Central memory CD8-positive, alpha-beta T cell (primary cell): Measurements from ENCODE around the gene IL4I1.

Experiments
- ATAC-seq: fragments of 150-1000 bp; cut with Tn5 transposase; replicated peaks from 2 replicates; pipeline ENCODE4 v1.10.0; 2022; ENCODE audit warnings: mild to moderate bottlenecking, moderate FRiP score, moderate number of reproducible peaks; ENCODE audit not compliant: poor library complexity, severe bottlenecking; ENCODE audit errors: extremely low read depth
- DNase-seq, 2 donors: peaks; one replicate each; pipeline ENCODE4 v3.0.0; 2021; ENCODE audit warnings: low spot score in 2 of 2
- H3K27ac Mint-ChIP-seq: one replicate; pipeline ENCODE4 v1.8.0; 2022; ENCODE audit warnings: low read depth, mild to moderate bottlenecking, moderate library complexity, mixed read lengths
- H3K27me3 Mint-ChIP-seq: one replicate; pipeline ENCODE4 v1.8.0; 2022; ENCODE audit warnings: mixed read lengths
- H3K36me3 Mint-ChIP-seq: one replicate; pipeline ENCODE4 v1.8.0; 2022; ENCODE audit warnings: mild to moderate bottlenecking, moderate library complexity, mixed read lengths; ENCODE audit not compliant: insufficient read depth
- H3K4me1 Mint-ChIP-seq: one replicate; pipeline ENCODE4 v1.8.0; 2022; ENCODE audit warnings: mixed read lengths
- H3K4me3 Mint-ChIP-seq: one replicate; pipeline ENCODE4 v1.8.0; 2022; ENCODE audit warnings: mild to moderate bottlenecking, moderate library complexity, mixed read lengths
- H3K9me3 Mint-ChIP-seq: one replicate; pipeline ENCODE4 v1.8.0; 2022; ENCODE audit warnings: mixed read lengths

IL4I1 gene

DNA sequence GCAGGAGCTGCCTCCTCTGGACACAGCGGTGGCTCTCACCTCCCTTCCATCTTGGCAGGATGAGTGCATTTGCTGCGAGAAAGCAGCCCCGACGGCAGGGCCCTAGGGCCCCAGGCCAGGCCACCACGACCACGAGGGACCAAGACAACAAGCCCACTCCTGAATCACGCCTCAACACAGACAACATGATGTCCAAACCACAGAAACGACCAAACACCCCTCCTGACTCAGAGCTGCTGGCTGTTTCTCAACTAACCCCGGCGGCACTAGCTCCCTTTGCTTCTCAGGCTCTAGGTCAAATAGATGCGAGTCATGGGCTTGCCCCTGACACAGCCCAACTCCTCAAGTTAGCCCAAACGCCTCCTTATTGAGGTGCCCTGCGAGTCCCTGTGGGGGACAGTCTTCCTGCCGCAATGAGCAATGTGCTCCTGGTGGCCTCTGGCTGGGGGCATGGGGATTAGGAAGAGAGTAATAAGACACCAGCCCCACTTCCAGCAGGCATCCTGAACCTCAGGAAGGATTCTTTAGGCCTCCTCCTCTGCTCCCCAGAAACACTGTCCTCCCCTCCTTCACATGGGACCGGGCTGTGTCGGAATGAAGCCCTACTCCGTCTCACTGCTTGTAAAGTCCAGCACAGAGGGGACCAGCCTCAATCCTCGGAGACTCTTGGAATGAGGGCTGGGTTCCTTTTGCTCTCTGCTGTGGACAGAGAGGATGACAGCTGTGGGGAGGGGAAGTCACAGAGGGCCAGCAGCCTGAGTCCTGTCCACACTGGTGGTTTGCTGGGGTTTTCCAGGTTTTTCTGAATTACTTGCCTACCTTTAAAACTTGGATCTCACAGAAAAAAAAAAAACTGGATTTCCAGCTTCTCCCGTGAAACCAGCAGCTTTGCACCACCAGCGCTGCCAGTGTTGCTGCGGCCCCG is 25.4 kb upstream of the IL4I1 start:
- H3K4me1 Mint-ChIP-seq: peaks cover 38% of the 10 kb centered on the region
- no peak for ATAC-seq

GRCh38 chr19:49920624-49921363 is 24.1 kb upstream of the IL4I1 start:
- Mint-ChIP-seq H3K4me3 (no peak overlapping the region), H3K9me3 (no peaks in the 10 kb centered on the region), H3K27ac (peak overlapping the region; percentile 81), H3K36me3 (peaks cover 33% of the 10 kb centered on the region), H3K27me3 (no peaks in the 10 kb centered on the region), H3K4me1 (peaks cover 46% of the 10 kb centered on the region)
- DNase-seq (no peak), ATAC-seq (no peak)

More for the DNA sequence above, 25.4 kb upstream of the IL4I1 start:
- Mint-ChIP-seq H3K4me3 (no peak overlapping the region), H3K27ac (peak overlapping the region; percentile 69), H3K36me3 (peaks cover 38% of the 10 kb centered on the region), H3K9me3 (no peaks in the 10 kb centered on the region), H3K27me3 (no peaks in the 10 kb centered on the region)
- no peak for DNase-seq

GRCh38 chr19:49918089-49918488 is 21.4 kb upstream of the IL4I1 start:
- no peaks in the 10 kb centered on the region for H3K27me3 Mint-ChIP-seq
- H3K4me1 Mint-ChIP-seq: peaks cover 55% of the 10 kb centered on the region
- no peak overlapping the region for H3K4me3 Mint-ChIP-seq
- DNase-seq (no peak), ATAC-seq (no peak)
- H3K9me3 Mint-ChIP-seq: no peaks in the 10 kb centered on the region
- H3K27ac Mint-ChIP-seq: no peak overlapping the region
- H3K36me3 Mint-ChIP-seq: peaks cover 24% of the 10 kb centered on the region

- Mint-ChIP-seq H3K9me3 (no peaks in the 10 kb centered on the region), H3K4me1 (peaks cover 53% of the 10 kb centered on the region), H3K27ac (peak overlapping the region; percentile 81), H3K4me3 (no peak overlapping the region), H3K27me3 (no peaks in the 10 kb centered on the region), H3K36me3 (peaks cover 23% of the 10 kb centered on the region)
- DNase-seq: no peak
- no peak for ATAC-seq
Measured at GRCh38 chr19:49916839-49917733, 20.4 kb upstream of the IL4I1 start.

DNA sequence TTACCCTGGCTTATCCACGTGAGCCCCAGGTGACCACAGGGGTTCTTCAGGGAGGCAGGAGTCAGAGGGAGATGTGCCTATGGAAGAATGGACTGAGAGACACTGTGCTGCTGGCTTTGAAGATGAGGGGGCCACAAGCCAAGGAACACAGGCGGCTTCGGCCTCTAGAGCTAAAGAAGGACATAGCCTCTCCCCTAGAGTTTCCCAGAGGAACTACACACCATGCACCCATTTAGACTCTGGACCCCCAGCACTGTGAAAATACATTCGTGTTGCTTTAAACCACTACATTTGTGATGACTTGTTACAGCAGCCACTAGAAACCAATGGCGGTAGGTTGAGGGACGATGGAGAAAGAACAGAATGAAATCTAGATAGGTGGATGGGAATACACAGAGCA is 18.6 kb upstream of the IL4I1 start:
- Mint-ChIP-seq H3K27ac (peak overlapping the region; percentile 21), H3K36me3 (peaks cover 19% of the 10 kb centered on the region), H3K4me3 (no peak overlapping the region), H3K4me1 (peaks cover 47% of the 10 kb centered on the region), H3K9me3 (no peaks in the 10 kb centered on the region), H3K27me3 (no peaks in the 10 kb centered on the region)
- DNase-seq (no peak), ATAC-seq (no peak)

DNA sequence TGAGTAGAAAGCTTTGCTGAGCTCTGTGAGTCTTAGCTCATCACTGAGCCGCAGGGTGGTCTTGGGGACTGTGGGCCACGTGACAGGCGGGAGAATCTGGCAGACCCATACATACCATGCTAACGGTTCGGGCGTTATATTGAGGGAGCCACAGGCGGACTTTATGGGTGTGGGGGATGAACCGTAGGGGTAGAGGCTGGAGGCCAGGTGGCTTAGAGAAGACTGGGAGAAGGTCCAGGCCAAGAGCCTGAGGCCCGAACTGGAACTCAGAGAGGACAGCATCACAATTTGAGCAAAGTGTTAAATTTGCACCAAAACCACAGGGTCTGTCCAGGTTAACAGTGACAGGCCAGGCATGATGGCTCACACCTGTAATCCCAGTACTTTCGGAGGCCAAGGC is 17.0 kb upstream of the IL4I1 start:
- Mint-ChIP-seq H3K9me3 (no peaks in the 10 kb centered on the region), H3K4me1 (peaks cover 38% of the 10 kb centered on the region), H3K4me3 (no peak overlapping the region), H3K36me3 (peaks cover 21% of the 10 kb centered on the region), H3K27me3 (no peaks in the 10 kb centered on the region), H3K27ac (no peak overlapping the region)
- DNase-seq: no peak
- no peak for ATAC-seq

DNA sequence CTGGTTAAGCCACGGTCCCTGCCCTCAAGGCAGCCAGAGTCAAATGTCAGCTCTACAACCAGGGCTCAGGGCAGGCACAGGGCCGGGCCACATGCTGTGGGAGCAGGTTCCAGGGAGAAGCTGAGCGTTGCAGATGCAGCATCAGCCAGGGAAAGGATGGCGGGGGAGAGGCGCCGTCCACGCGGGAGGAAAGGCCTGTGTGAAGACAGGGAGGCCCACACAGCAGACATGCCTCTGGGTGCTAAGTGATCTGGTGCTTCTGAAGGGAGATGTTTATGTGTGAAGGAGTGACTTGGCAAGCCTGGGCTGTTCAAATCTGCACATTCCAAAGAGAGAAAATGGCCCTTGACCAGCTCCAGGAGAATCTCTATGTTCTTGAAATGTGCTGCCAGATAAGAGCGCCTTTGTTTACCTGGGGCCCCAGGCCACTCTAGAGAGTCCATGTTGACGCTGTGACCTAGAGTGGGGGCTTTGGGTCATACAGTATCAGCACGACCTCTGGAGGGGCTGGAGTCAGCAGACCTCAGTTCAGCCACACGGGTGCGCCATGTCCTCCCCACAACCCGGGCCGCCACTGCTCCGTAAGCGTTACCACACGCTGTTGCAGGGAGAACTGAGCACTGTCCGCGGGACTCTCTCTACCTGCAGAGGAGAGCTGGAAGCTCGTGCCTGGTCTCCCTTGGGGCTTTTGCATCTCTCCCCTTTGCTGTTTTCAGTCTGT is 16.4 kb upstream of the IL4I1 start:
- Mint-ChIP-seq H3K27me3 (no peaks in the 10 kb centered on the region), H3K27ac (no peak overlapping the region), H3K36me3 (peaks cover 22% of the 10 kb centered on the region), H3K9me3 (no peaks in the 10 kb centered on the region), H3K4me3 (no peak overlapping the region), H3K4me1 (peaks cover 38% of the 10 kb centered on the region)
- DNase-seq: no peak
- ATAC-seq: no peak

DNA sequence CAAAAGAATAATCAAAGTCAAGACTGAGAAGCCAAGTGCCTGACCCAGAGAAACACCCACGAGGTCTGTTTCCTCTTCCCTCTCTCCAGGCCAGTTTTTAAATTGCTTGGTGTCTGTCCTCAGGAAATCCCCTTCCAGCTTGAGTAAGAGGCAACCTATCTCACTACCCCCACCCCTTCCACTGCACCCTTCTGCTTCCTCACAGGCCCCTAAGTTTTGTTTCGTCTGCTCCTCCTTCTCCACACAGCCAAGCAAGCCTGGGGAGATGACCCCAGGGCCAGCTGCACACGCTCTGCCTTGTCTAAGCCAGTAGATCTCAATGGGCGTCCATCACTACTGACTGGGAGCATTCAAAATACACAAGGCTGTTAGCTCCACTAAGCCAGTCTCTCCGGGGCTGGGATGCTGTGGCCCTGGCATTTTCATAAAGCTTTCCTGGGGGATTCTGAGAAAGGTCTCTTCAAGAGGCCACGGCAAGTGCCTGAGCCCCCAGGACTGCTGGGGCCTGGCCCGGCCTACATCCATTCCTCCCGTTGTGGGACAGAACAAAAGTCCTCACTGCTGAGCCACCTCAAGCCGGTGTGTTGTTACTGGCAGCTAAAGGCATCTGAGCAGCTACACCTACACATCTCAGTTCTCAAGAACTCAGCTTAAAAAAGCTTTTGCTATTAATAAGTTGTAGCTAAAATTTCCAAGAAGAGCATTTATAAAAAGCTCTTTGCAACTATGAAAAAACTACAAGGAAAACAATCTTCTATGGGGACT is 14.9 kb upstream of the IL4I1 start:
- Mint-ChIP-seq H3K36me3 (peaks cover 17% of the 10 kb centered on the region), H3K4me1 (peaks cover 29% of the 10 kb centered on the region), H3K4me3 (no peak overlapping the region), H3K27me3 (no peaks in the 10 kb centered on the region), H3K27ac (peak overlapping the region; percentile 79), H3K9me3 (no peaks in the 10 kb centered on the region)
- ATAC-seq (no peak), DNase-seq (no peak)

DNA sequence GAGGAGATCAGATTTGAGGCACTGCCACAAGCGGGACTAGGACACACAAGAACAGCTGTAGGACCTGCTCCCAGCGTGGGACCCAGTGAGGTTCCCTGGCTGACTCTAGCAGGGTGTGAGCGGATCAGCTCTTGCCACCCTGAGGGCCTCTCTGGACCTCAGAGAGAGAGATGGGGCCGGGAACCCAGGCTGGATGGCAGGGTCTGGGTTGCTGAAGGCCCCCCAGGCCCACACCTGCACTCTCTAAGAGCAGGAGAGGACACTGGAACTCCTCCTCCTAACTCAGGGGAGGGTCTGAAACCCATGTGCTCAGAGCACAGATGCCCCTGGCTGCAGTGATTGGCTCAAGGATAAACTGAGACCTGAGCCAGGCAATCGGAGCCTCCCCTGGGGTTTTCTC is 13.5 kb upstream of the IL4I1 start:
- Mint-ChIP-seq H3K4me3 (no peak overlapping the region), H3K9me3 (no peaks in the 10 kb centered on the region), H3K4me1 (peaks cover 20% of the 10 kb centered on the region), H3K27me3 (no peaks in the 10 kb centered on the region), H3K27ac (no peak overlapping the region), H3K36me3 (peaks cover 15% of the 10 kb centered on the region)
- DNase-seq (no peak), ATAC-seq (no peak)

DNA sequence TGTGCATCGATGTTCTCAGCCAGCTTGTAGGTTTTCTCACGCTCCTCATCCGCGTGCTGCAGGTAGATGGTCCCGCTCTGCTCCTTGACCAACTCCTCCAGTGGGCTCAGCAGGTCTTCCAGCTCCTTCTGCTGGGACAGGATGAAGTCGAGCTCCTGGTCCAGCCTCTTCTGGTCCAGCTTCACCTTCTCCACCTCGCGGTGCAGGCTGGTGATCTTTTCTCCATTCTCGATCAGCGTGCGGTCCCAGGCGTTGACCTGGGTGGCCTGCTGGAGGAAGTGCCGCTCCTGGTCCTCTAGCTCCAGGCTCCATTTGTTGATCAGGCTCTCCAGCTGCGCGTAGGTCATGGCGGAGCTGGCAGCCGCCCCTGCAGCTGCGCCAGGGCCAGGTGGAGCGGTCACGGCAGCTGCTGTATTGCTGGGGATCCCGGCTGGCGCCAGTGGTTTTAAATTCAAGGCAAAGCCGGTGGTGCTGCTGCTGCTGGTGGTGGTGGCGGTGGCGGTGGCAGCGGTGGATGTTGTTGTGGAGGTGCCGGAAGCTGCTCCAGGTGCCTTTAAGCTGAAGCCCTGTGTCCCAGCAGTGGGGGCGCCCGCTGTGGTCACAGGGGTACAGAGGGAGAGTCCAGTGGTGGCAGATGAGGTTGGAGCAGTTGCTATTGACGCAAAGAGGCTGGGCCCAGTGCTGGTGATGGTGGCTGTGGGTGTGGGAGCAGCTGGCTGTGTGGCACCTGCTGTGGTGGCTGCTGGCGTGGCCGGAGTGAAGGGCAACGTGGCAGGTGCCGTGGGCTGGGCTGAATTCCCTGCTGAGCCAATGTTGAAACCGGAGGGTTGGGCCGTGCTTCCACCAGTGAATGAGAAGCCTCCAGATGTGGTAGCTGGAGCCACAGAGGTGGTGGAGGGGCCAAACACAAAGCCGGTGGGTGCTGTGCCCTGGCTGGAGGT is 12.1 kb upstream of the IL4I1 start:
- Mint-ChIP-seq H3K9me3 (no peaks in the 10 kb centered on the region), H3K4me1 (peaks cover 16% of the 10 kb centered on the region), H3K27me3 (no peaks in the 10 kb centered on the region), H3K36me3 (peaks cover 14% of the 10 kb centered on the region), H3K4me3 (no peak overlapping the region), H3K27ac (peak overlapping the region; percentile 35)
- DNase-seq (no peak), ATAC-seq (no peak)
